Tibial nerve (tissue), 3 donors: Measurements from ENCODE around the gene SNX24.

Source experiments
- CTCF ChIP-seq, 5 experiments: fragments of 200-600 bp in 3 of 5; fragments of 450-650 bp in 2 of 5; sonication (generic) in 3 of 5; IDR thresholded peaks; one replicate each; pipeline ENCODE4 v1.5.1; 2016 to 2019; ENCODE audit warnings: antibody characterized with exemption in 5 of 5, mild to moderate bottlenecking in 3 of 5, moderate library complexity in 2 of 5
- POLR2A ChIP-seq, 2 donors: fragments of 450-650 bp; IDR thresholded peaks; one replicate each; pipeline ENCODE4 v1.6.1; 2017; ENCODE audit warnings: antibody characterized with exemption in 2 of 2, mild to moderate bottlenecking in 2 of 2, moderate library complexity in 2 of 2

GRCh38 chr5:122981846-122982245 lies 136.4 kb downstream of the SNX24 start:
- TF ChIP-seq POLR2A (IDR thresholded peaks at IDR 0.05) (no peak), CTCF (IDR thresholded peaks at IDR 0.05) (no peak)
